Lung microvascular endothelial cell (primary cell): Measurements from ENCODE around the gene HTR3B. TPM values are rescaled to one million over a fixed set of nuclear protein-coding genes. Genes with fewer than 3 reads are reported as not detected.
A peak's percentile ranks its signal among the peaks of the same experiment; 100 is the strongest.

Experiments used
- DNase-seq, 2 donors: peaks; one replicate each; pipeline versions ENCODE4 v3.0.0 to v3.0.0-alpha.2; 2010; ENCODE audit warnings: low read depth in 2 of 2
- total RNA-seq: library from RNA; depleted of rRNA; stranded (reverse); fragments of >200 nt; gene quantifications from 2 replicates; pipeline ENCODE4 v1.2.1, GENCODE V29; 2014

HTR3B gene
- total RNA-seq, 1 donor from 2014 or later: not detected

GRCh38 chr11:113991170-113991569 is 86.6 kb downstream of the HTR3B start:
- peak; percentile 48 to 59 for DNase-seq

DNA sequence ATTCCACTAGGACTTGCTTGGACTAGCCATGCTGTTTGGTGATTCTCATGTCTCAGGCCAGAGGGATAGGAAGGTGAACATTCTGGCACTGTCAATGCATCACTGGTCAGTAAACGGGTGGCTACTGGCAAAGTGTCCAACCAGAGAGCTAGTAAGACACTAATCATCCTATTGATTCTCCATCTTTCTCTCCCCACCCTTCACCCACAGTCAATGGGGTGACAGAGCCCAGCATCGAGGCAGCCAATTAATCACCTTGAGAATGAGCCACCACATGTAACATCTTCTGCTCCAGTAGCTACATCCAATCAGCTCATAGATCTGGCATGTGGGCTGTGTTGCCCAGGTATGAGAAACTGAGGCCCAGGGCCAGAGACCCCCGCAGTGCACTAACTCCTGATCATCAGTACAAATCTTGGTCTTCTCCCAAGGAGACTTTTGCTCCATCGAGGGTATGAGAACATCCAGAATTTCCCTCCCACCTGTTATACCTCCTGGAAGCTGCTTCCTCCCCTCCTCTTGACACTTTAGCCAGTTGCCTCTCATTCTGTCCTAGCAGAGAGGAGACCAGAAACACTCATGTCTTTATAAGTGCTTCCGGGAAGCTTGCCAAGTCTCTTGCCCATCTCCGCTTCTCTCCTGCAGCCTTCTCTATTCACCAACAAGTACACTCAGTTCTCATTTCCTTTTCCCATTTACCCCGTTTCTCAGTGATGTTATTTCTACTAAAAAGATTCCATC is 87.3 kb downstream of the HTR3B start:
- DNase-seq: no peak

DNA sequence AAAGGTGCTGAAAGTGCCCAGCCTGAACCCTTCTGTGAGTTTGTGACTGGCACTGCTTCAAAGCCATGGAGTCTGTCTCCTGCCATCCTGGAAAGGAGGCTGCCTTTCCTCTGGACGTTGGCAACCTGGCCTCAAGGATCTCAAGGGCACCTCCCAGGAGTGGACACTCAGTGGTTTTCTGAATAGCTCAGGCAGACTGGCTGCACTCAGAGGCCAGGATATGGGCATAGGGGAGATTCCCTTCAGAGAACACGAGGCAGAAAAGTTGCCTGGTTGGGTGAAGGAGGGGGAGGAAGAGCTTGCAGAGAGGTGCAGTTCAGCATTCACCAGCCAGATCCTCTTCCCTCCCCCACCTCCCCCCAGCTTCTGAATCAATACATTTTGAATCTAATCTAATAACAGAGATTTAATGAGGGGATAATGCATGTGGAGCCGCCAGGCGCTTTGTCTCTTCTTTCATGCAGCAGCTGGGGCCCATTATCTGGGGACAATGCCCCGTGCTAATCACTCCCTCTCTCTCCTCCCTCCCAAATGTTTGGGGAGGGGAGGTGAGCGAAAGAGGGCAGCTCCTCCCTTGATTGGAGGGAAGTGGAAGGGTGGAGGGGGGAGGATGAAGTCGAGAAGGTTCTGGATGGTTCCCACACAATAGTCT is 88.0 kb downstream of the HTR3B start:
- no peak for DNase-seq

- peak; percentile 11 to 27 for DNase-seq
Measured at GRCh38 chr11:113994077-113994954, 89.7 kb downstream of the HTR3B start.

Other genes with a start within 250 kb of the HTR3B start
- under 0.01 and 0.20 TPM in 2 replicates for gene TMPRSS5, start 198.5 kb upstream of the HTR3B start, total RNA-seq
- 12.5 and 14.2 TPM in 2 replicates for gene ZW10, start 131.1 kb upstream of the HTR3B start, total RNA-seq
- gene CLDN25, start 125.0 kb upstream of the HTR3B start, total RNA-seq: not detected in 2 replicates
- gene USP28, start 29.2 kb upstream of the HTR3B start, total RNA-seq: 19.8 and 22.2 TPM in 2 replicates
- gene HTR3A, start 70.3 kb downstream of the HTR3B start, total RNA-seq: not detected in 2 replicates
- gene ZBTB16, start 154.9 kb downstream of the HTR3B start, total RNA-seq: 10.0 and 22.0 TPM in 2 replicates